ENCODE measurements around the gene FOXP1.

DNA sequence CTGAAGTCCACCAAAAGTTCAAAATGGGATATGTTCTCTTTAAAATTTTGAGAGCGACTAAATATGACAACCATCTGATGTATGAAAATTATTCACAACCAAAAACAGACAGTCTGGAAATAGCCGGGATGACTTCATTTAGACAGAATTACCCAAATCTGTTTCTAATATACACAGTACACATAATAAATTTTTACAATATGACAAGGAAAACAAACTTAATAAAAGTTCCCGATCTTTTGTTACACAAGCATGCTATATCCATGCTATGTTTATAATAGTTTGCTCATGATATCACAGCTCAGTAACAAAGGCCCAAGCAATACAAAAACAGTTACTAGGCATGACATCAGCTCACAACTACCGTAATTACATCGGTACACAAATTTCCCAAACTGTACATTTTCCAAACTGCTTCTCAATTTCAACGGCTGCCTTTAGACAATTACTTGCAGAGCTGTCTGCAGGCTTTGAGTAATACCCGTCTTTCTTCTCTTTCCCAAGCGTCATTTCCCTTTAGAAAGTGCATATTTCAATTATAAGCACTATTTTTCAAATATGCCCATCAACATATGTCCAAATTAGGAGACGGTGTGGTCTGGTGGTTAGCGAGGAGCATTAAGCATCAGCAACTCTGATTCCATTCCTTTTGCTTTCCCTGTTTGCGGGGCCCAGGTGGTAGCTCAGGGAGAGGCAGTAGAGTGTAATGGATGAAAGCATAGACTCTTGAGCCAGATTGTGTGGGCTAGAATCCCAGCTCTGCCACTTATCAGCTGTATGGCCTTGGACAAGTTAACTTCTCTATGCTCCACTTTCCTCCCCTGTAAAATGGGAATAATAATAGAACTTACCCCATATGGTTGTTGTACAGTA is 481.2 kb downstream of the FOXP1 start:
- TF ChIP-seq MIER3 (CRISPR knock-in tag; IDR thresholded peaks at IDR 0.05; ENCODE audit: borderline replicate concordance) (no peak), ZNF674 (CRISPR knock-in tag; IDR thresholded peaks at IDR 0.05; ENCODE audit: low read depth) (no peak), CREB1 (IDR thresholded peaks at IDR 0.05) (no peak), CREB1 (CRISPR knock-in tag; IDR thresholded peaks at IDR 0.05) (no peak), HOXA7 (CRISPR knock-in tag; IDR thresholded peaks at IDR 0.05) (no peak), SNAPC4 (CRISPR knock-in tag; IDR thresholded peaks at IDR 0.05) (no peak), EZH2 (conservative IDR thresholded peaks at IDR 0.05; ENCODE audit: low read depth, low read length) (no peak), ZNF383 (CRISPR knock-in tag; IDR thresholded peaks at IDR 0.05; ENCODE audit: borderline replicate concordance) (no peak), TFAP4 (IDR thresholded peaks at IDR 0.05; ENCODE audit: borderline replicate concordance, low read depth) (no peak), ZNF75D (CRISPR knock-in tag; IDR thresholded peaks at IDR 0.05; ENCODE audit: borderline replicate concordance) (no peak), ZZZ3 (CRISPR knock-in tag; IDR thresholded peaks at IDR 0.05; ENCODE audit: borderline replicate concordance) (no peak), ZNF609 (CRISPR knock-in tag; IDR thresholded peaks at IDR 0.05; ENCODE audit: borderline replicate concordance) (no peak), ZNF549 (CRISPR knock-in tag; IDR thresholded peaks at IDR 0.05) (no peak)
- TF ChIP-seq, protein P1, sequence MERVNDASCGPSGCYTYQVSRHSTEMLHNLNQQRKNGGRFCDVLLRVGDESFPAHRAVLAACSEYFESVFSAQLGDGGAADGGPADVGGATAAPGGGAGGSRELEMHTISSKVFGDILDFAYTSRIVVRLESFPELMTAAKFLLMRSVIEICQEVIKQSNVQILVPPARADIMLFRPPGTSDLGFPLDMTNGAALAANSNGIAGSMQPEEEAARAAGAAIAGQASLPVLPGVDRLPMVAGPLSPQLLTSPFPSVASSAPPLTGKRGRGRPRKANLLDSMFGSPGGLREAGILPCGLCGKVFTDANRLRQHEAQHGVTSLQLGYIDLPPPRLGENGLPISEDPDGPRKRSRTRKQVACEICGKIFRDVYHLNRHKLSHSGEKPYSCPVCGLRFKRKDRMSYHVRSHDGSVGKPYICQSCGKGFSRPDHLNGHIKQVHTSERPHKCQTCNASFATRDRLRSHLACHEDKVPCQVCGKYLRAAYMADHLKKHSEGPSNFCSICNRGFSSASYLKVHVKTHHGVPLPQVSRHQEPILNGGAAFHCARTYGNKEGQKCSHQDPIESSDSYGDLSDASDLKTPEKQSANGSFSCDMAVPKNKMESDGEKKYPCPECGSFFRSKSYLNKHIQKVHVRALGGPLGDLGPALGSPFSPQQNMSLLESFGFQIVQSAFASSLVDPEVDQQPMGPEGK (CRISPR knock-in tag; IDR thresholded peaks at IDR 0.05) = no peak
- TF ChIP-seq, protein P2, sequence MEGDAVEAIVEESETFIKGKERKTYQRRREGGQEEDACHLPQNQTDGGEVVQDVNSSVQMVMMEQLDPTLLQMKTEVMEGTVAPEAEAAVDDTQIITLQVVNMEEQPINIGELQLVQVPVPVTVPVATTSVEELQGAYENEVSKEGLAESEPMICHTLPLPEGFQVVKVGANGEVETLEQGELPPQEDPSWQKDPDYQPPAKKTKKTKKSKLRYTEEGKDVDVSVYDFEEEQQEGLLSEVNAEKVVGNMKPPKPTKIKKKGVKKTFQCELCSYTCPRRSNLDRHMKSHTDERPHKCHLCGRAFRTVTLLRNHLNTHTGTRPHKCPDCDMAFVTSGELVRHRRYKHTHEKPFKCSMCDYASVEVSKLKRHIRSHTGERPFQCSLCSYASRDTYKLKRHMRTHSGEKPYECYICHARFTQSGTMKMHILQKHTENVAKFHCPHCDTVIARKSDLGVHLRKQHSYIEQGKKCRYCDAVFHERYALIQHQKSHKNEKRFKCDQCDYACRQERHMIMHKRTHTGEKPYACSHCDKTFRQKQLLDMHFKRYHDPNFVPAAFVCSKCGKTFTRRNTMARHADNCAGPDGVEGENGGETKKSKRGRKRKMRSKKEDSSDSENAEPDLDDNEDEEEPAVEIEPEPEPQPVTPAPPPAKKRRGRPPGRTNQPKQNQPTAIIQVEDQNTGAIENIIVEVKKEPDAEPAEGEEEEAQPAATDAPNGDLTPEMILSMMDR (CRISPR knock-in tag; IDR thresholded peaks at IDR 0.05) = no peak
